Fibroblast of mammary gland (primary cell): ENCODE results near the gene MYOG.

Source experiments
- DNase-seq: peaks from one replicate; pipeline ENCODE4 v3.0.0-alpha.2; 2010; ENCODE audit warnings: low read depth
- H3K4me3 ChIP-seq: 2 replicates; pipeline ENCODE4 v1.5.1; 2011; ENCODE audit warnings: low read depth, mild to moderate bottlenecking, low read length, moderate library complexity; ENCODE audit not compliant: control insufficient read depth
- TF ChIP-seq, protein P1 (sequence below): conservative IDR thresholded peaks from 2 replicates; pipeline ENCODE4 v1.5.1; 2011; ENCODE audit warnings: low read depth, low read length, inconsistent platforms; ENCODE audit not compliant: control insufficient read depth, insufficient read depth

MYOG gene

DNA sequence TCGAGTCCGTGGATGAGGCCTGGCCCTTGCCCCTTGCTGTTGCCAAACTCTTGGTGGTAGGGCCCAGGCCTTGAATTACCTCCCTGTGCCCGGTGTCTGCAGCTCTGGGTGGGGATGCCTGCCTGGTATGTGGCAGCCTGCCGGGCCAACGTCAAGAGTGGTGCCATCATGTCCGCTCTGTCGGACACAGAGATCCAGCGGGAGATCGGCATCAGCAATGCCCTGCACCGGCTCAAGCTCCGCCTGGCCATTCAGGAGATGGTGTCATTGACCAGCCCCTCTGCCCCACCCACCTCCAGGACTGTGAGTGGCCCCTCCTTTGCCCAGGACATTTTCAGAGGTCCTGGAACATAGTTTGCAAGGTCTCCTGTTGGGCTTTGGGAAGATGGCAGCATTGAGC is 25.7 kb downstream of the MYOG start:
- H3K4me3 ChIP-seq, result no peak overlapping the region
- TF ChIP-seq, protein P1, sequence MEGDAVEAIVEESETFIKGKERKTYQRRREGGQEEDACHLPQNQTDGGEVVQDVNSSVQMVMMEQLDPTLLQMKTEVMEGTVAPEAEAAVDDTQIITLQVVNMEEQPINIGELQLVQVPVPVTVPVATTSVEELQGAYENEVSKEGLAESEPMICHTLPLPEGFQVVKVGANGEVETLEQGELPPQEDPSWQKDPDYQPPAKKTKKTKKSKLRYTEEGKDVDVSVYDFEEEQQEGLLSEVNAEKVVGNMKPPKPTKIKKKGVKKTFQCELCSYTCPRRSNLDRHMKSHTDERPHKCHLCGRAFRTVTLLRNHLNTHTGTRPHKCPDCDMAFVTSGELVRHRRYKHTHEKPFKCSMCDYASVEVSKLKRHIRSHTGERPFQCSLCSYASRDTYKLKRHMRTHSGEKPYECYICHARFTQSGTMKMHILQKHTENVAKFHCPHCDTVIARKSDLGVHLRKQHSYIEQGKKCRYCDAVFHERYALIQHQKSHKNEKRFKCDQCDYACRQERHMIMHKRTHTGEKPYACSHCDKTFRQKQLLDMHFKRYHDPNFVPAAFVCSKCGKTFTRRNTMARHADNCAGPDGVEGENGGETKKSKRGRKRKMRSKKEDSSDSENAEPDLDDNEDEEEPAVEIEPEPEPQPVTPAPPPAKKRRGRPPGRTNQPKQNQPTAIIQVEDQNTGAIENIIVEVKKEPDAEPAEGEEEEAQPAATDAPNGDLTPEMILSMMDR, result no peak
- DNase-seq, result no peak

DNA sequence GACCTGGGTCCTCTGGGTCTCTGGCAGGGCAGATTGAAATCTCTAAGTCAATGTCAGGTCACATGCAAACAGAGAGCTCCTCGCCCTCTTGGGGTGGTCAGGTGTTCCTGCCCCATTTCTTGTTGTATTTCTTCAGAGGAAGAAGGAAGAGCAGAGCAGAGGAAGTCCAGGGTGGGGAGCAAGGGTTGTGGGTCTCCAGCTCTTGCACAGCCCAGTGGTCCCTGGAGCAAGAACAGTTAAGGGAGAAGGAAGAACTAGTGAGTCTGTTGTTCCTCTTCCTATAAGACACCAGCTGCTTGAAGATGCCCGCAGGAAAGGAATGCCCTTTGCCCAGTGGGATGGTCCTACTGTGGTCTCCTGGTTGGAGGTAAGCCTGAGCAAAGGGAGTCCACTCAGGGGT is 26.3 kb downstream of the MYOG start:
- TF ChIP-seq, protein P1, result no peak
- no peak overlapping the region for H3K4me3 ChIP-seq
- no peak for DNase-seq

DNA sequence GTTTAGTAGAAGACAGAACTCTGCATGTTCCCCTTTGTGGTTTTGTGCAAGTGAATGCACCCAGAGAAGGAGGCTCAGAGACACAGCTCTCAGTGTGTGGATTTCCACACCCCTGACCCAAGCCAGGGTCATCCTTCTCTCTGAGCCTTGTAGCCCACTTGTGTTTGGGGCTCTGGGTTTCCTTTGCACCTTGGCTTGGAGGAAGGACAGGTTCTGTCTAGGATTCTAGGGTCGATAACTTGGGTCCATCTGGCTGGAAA is 27.2 kb downstream of the MYOG start:
- no peak overlapping the region for H3K4me3 ChIP-seq
- no peak for DNase-seq
- TF ChIP-seq, protein P1, result no peak

DNA sequence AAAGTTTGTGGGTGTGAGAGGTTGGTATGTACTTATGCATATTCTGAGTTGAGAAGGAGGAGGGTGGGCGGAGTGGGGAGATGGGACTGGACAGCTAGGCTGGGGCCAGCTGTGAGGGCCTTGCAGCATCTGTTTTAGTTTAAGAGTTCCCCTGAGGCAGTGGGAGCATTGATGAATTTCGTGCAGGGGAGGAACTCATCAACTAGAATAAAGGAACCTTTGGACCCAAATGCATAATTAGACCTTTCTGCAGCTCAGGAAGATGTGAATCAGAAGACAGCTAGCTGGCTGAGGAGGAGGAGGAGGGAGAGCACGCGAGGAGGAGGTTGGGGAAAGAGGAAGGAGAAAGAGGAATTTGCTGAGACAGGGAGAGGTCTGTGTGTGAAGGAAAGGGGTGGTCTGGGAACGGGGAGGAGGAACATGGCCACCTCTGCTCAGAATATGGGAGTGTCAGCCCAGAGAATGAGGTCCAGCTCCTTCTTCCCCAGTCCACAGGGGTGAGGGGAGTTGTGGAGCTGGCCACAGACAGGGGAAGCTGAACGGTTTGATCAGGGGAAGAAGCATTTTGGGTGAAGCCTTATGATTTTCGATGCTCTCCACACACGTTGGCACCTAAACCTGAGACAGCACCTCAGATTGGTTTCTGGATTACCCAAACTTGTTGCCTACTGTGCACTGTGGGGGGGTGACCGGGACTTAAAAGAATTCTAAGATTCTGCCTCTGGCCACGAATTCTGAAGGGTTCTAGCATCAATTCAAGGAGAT is 27.7 kb downstream of the MYOG start:
- peak; percentile 77 for DNase-seq
- no peak overlapping the region for H3K4me3 ChIP-seq
- TF ChIP-seq, protein P1, result no peak

DNA sequence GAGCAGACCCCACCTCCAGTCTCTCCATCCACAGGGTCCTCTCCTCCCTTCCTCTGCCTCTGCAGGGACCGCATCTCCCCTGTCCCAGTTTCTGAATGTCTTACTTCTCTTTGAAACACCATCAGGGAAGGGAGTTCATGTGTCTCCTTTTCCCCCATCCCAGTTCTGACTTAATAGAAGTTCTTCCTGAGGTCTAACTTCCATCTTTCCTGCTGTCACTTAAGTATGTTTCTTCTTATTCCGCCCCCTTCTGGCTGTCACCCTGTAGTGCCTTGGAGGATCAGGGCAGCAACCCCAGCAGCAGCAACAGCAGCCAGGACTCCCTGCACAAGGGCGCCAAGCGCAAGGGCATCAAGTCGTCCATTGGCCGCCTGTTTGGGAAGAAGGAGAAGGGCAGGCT is 29.3 kb downstream of the MYOG start:
- no peak for DNase-seq
- TF ChIP-seq, protein P1, result peak; percentile 16

DNA sequence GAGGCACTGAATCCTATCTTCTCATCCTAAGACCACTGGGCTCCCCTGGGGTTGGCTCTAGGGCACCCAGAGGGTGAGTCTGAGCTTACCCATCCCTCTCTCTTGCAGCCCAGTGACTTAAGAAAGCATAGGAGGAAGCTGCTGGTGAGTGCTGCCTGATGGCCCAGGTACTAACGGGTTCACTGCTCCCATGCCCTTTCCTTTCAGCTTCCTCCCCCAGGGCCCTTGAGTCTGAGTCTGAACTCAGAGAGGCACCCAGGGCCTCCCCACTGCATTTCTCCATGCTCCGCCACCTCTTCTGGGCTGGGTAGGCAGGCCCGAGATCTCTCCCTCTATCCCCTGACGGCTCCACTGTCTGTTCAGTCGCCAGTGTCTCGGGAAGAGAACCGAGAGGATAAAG is 29.8 kb downstream of the MYOG start:
- TF ChIP-seq, protein P1, result no peak
- DNase-seq, result no peak
- H3K4me3 ChIP-seq, result no peak overlapping the region

More for the DNA sequence above, 29.3 kb downstream of the MYOG start:
- H3K4me3 ChIP-seq, result no peak overlapping the region

DNA sequence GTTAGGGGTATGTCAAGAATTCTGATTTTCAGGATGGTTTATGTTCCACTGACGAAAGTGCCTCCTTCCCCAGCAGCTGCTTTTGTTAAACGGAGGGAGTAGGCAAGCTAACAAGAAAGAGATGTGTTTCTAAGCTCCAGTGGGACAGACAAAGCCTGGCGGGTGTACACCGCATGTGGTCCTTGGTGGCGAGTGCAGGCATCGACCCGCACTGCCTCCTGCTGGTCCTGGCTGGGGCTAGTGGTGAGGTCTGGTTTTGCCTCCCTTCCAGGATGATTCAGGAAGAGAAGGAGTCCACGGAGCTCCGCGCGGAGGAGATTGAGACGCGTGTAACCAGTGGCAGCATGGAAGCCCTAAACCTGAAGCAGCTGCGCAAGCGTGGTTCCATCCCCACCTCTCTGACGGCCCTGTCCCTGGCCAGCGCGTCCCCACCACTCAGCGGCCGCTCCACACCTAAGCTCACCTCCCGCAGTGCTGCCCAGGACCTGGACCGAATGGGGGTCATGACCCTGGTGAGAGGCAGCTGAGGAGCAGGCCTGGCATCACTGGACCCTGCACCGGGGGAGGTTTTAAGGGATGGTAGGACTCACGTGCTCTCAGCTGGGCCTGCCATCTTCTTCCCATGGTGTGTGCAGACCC is 30.5 kb downstream of the MYOG start:
- H3K4me3 ChIP-seq, result no peak overlapping the region
- DNase-seq, result no peak
- TF ChIP-seq, protein P1, result no peak
